GM08714 (cell line): Measurements from ENCODE around the gene FOXE3.

Experiments used
- H3K4me3 ChIP-seq: fragments of 200-500 bp; sonication (Bioruptor generic); 2 replicates; pipeline ENCODE4 v1.5.1; 2014; ENCODE audit warnings: mild to moderate bottlenecking, low read length, inconsistent platforms
- ZNF274 ChIP-seq: IDR thresholded peaks from 2 replicates; pipeline ENCODE4 v1.6.1; 2012; ENCODE audit warnings: mild to moderate bottlenecking, low read depth, low read length

Gene FOXE3

GRCh38 chr1:47415728-47416318 lies at the start of gene FOXE3:
Gene FOXE3 (plus strand): TSS chr1:47416285. CDS start chr1:47416316, 31 bp downstream.
- TF ChIP-seq ZNF274 = no peak
- H3K4me3 ChIP-seq = no peak within 1 kb of the TSS

GRCh38 chr1:47367651-47368050 lies 48.4 kb upstream of the FOXE3 start:
- H3K4me3 ChIP-seq = no peak overlapping the region
- no peak for TF ChIP-seq ZNF274

DNA sequence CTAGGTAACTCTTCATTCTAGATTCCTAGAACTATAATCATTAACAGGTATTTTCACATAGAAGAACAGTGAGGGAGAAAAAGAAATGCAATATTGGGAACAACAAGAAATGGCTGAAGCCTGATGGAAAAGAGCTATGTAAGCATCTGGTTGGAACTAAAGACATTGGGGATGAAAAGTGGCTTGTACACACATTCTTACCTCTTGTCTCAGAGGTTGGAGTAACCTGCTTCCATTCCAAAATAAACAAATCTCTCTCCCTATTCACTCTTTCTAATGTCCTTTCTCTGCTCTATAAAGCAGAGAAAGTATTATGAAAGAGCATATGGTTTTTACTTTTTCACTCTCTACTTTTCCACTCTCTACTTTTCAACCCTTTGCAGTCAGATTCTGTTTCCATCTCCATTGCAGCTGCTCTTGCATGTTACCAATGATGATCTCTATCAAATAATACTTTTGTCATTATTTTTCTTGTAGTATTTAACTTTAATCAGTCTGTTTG lies 45.0 kb upstream of the FOXE3 start:
- no peak overlapping the region for H3K4me3 ChIP-seq
- TF ChIP-seq ZNF274 = no peak

GRCh38 chr1:47374501-47374900 lies 41.6 kb upstream of the FOXE3 start:
- TF ChIP-seq ZNF274 = no peak
- no peak overlapping the region for H3K4me3 ChIP-seq

- TF ChIP-seq ZNF274 = no peak
- no peak overlapping the region for H3K4me3 ChIP-seq
Measured at GRCh38 chr1:47378147-47378546, 37.9 kb upstream of the FOXE3 start.

DNA sequence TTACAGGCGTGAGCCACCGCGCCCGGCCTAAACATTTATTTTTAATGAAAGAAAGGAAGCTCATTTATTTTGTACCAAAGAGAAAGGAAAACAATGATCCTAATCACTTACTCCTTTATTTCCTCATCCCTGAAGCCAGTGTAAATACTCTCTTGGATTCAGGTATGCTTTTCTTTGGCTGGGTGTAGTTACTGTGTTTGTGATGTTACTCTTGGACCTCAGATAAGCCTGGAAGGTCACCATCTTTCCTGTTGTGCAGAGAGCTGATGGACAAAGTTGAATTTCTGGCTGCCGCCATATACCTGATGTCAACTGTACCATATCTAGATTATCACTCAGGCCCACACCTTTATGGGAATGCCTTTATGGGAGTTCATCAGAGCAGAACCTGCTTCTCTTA lies 35.4 kb upstream of the FOXE3 start:
- TF ChIP-seq ZNF274 = no peak
- H3K4me3 ChIP-seq = no peak overlapping the region

DNA sequence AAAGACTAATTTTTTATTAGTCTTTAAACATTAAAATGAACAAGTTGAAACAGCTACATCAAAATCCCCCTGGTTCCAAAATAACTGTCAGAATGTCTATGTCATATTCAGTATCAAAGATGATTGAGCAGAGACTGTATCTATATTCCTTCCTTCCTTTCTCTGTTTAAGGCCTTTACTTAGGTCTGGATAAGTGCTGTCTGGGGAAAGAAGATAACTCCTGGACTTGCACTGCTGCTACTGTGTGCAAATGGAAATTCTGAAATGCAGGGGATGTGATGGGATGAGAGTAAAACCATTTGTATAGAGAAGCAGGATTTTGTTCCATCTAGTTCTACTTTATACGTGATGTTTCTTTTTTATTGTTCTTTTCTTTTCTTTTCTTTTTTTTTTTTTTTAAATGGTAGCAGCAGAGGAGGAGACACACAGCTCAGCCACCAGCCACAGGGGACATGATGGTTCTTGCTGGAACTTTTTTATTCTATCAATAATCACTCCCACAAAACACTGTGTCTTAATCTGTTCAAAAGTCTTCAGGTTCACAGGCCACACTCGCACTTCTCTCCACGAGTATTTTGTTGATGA lies 33.6 kb upstream of the FOXE3 start:
- TF ChIP-seq ZNF274 = no peak
- H3K4me3 ChIP-seq = no peak overlapping the region

DNA sequence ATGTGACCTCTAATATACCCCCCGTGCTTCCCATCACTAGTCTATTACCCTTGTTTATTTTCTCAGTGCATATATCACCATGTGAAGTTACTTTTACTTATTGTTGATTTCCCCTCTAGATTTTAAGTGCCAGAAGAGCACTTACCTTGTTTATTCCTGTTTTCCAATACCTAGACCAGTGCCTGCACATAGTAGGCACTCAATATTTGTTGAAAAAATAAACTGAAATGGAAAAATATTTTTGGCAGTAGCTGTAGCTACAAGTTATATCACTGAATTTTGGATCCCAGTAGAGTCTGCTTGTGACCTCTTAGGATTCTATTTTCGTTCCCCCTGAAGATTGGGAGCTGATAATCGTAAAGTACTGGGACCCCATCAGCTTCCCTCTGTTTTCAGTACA lies 32.0 kb upstream of the FOXE3 start:
- TF ChIP-seq ZNF274 = no peak
- H3K4me3 ChIP-seq = no peak overlapping the region

- TF ChIP-seq ZNF274 = no peak
Measured at GRCh38 chr1:47385020-47385419, 31.1 kb upstream of the FOXE3 start.

DNA sequence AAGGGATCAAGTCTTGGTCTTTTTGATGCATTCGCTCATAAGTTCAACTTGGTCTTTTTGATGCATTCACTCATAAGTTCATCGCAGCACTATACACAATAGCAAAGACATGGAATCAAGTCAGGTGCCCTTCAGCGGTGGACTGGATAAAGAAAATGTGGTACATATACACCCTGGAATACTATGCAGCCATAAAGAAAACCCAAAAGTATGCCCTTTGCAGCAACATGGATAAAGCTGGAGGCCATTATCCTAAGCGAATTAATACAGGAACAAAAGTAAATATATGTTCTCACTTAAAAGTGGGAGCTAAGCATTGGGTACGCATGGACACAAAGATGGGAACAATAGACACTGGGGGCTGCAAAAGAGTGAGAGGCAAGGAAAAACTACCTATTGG lies 29.8 kb upstream of the FOXE3 start:
- no peak overlapping the region for H3K4me3 ChIP-seq
- no peak for TF ChIP-seq ZNF274

More at GRCh38 chr1:47385020-47385419, 31.1 kb upstream of the FOXE3 start:
- H3K4me3 ChIP-seq = no peak overlapping the region

GRCh38 chr1:47388030-47388890 lies 27.8 kb upstream of the FOXE3 start:
- no peak for TF ChIP-seq ZNF274
- no peak overlapping the region for H3K4me3 ChIP-seq

DNA sequence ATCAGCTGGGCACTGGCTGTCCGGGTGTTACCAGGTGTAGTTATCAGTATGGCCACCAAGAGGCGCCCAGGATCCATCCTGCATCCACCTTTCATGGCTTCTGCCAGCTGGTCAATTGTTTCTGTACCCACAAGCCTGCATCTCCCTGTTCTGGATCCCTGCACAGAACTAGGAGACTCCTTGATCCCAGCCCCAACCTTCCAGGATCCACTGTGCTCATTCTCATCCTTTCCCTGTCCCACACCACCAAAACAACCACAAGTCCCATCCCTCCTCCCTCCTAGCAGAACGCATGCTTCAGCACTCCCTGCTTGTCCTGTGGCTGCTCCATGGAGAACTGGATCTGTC lies 27.2 kb upstream of the FOXE3 start:
- no peak for TF ChIP-seq ZNF274
- H3K4me3 ChIP-seq = no peak overlapping the region

- no peak overlapping the region for H3K4me3 ChIP-seq
- no peak for TF ChIP-seq ZNF274
Measured at GRCh38 chr1:47389731-47390130, 26.4 kb upstream of the FOXE3 start.

- TF ChIP-seq ZNF274 = no peak
- H3K4me3 ChIP-seq = no peak overlapping the region
Measured at GRCh38 chr1:47390843-47391242, 25.2 kb upstream of the FOXE3 start.

DNA sequence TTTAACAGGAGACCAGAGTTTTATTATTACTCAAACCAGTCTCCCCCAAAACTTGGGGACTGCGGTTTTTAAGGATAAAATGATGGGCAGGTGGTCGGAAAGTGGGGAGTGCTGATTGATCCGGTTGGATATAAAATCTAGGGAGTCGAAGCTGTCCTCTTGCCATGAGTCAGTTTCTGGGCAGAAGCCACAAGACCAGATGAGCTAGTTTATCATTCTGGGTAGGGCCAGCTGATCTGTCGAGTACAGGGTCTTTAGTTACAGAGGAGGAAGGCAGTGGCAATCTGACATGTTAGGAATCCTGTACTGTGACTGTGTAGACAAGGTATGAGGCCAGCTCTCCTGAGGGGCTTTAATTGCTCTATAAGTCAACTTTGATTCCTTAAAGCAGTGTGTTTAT lies 22.9 kb upstream of the FOXE3 start:
- TF ChIP-seq ZNF274 = no peak
- no peak overlapping the region for H3K4me3 ChIP-seq
